Activated naive CD8-positive, alpha-beta T cell treated with anti-CD3 and anti-CD28 coated beads for 36 hours (primary cell): ENCODE measurements around the gene TOM1L1. TPM values are rescaled to one million over a fixed set of nuclear protein-coding genes. Genes with fewer than 3 reads are reported as not detected.

Experiments used
- DNase-seq: peaks from one replicate; pipeline ENCODE4 v3.0.0; 2021
- H3K27ac Mint-ChIP-seq: one replicate; pipeline ENCODE4 v1.8.0; 2022; ENCODE audit warnings: mild to moderate bottlenecking, moderate library complexity, mixed read lengths
- H3K27me3 Mint-ChIP-seq: one replicate; pipeline ENCODE4 v1.8.0; 2022; ENCODE audit warnings: mild to moderate bottlenecking, mixed read lengths
- H3K36me3 Mint-ChIP-seq: one replicate; pipeline ENCODE4 v1.8.0; 2021; ENCODE audit warnings: mild to moderate bottlenecking, mixed read lengths
- H3K4me1 Mint-ChIP-seq: one replicate; pipeline ENCODE4 v1.8.0; 2021; ENCODE audit warnings: mixed read lengths
- H3K4me3 Mint-ChIP-seq: one replicate; pipeline ENCODE4 v1.8.0; 2022; ENCODE audit warnings: mild to moderate bottlenecking, moderate library complexity, mixed read lengths
- H3K9me3 Mint-ChIP-seq: one replicate; pipeline ENCODE4 v1.8.0; 2022; ENCODE audit warnings: mixed read lengths
- total RNA-seq, 2 experiments: library from RNA; stranded (reverse); gene quantifications; one replicate each; pipeline ENCODE4 v1.2.3, GENCODE V29; 2021

TOM1L1 gene
- total RNA-seq, 2 experiments from 2014 or later: 0.74 to 1.0 TPM

DNA sequence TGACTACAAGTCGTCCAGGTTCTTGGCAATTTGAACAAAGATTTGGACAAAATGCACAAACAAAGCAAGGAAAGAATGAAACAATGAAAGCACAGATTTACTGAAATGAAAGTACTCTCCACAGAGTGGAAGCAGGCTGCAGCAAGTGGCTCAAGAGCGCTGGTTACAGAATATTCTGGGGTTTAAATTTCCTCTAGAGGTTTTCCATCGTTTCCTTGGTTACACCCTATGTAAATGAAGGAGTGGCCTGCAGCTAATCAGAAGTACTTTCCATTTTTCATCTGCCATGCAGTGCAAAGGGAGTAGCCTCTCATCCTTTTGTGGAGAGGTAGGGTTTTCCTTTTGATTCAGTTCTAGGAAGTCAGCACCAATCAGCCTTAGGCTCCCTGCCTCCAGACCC lies 79.7 kb downstream of the TOM1L1 start:
- H3K9me3 Mint-ChIP-seq: no peaks in the 10 kb centered on the region
- peaks cover 10% of the 10 kb centered on the region for H3K36me3 Mint-ChIP-seq
- H3K27ac Mint-ChIP-seq: no peak overlapping the region
- no peaks in the 10 kb centered on the region for H3K27me3 Mint-ChIP-seq
- no peak overlapping the region for H3K4me3 Mint-ChIP-seq
- no peak for DNase-seq
- peaks cover 16% of the 10 kb centered on the region for H3K4me1 Mint-ChIP-seq

DNA sequence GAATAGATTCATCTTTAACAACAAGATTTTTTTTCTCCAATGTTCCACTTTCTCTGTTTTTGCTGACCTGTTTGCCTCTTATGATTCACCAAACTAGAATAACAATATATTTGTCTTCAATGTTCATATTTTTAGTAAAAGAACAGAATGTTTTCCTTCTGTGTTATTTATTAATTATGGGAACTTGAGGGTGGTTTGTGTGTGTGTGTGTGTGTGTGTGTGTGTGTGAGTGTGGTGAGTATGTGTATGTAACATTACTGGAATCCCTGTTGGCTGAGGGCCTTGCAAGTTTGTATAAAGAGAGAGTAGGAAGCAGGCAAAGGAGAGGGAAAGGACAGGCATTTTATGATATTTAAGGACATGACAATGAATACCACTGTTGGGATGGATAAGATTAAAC lies 81.7 kb downstream of the TOM1L1 start:
- no peak overlapping the region for H3K27ac Mint-ChIP-seq
- DNase-seq: no peak
- H3K27me3 Mint-ChIP-seq: no peaks in the 10 kb centered on the region
- no peak overlapping the region for H3K4me3 Mint-ChIP-seq
- H3K9me3 Mint-ChIP-seq: no peaks in the 10 kb centered on the region
- H3K36me3 Mint-ChIP-seq: peaks cover 10% of the 10 kb centered on the region
- H3K4me1 Mint-ChIP-seq: peaks cover 9% of the 10 kb centered on the region

DNA sequence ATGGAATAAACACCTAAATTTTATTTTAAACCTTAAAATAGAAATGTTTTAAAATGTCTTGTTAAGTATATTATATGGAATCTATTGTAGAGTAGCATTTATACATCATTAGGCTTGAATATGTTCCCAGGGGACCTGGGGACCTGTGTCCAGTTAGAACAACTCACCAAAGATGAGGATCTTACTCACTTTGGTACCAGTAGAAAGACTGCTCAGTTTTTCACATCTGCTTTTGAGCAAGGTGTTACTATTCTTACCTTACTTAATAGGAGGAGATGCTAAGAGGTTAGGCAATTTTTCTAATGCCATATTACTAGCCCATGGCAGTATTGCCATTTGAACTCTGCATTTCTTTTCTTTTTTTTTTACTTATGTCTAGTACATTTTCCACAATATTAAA lies 82.6 kb downstream of the TOM1L1 start:
- DNase-seq: no peak
- H3K27me3 Mint-ChIP-seq: no peaks in the 10 kb centered on the region
- H3K4me3 Mint-ChIP-seq: no peak overlapping the region
- peaks cover 9% of the 10 kb centered on the region for H3K4me1 Mint-ChIP-seq
- no peak overlapping the region for H3K27ac Mint-ChIP-seq
- H3K9me3 Mint-ChIP-seq: no peaks in the 10 kb centered on the region
- H3K36me3 Mint-ChIP-seq: peaks cover 10% of the 10 kb centered on the region

DNA sequence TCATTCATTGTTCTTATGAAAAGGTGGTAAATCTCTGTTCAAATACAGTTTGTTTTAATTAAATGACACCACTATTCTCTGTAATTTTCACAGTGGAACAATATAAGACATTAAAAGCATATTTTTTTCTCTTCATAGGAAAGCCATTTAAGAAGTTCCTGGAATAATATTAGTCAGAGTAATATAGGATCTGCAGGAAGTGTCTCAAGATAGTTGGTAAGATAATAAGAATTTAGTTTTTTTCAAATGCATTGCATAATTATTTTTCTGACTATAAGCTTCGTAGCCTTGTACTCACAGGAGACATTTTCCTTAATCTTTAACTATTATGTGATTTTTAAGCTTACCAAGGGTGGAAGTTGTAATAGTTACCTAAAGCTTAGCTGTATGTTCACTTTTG lies 84.8 kb downstream of the TOM1L1 start:
- Mint-ChIP-seq H3K27ac (no peak overlapping the region), H3K4me1 (peaks cover 7% of the 10 kb centered on the region), H3K4me3 (no peak overlapping the region), H3K9me3 (no peaks in the 10 kb centered on the region), H3K27me3 (no peaks in the 10 kb centered on the region), H3K36me3 (peaks cover 2% of the 10 kb centered on the region)
- DNase-seq: no peak

DNA sequence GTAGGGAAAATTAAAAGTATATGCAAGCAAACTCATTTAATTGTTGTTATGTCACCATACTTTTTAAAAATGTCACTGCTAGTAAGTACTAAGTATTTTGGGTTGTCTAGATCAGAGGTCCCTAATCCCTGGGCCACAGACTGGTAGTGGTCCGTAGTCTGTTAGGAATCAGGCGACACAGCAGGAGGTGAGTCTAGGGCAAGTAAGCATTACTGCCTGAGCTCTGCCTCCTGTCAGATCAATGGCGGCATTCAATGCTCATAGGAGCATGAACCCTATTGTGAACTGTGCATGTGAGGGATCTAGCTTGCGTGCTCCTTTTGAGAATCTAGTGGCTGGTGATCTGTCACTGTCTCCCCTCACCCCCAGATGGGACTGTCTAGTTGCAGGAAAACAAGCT lies 89.5 kb downstream of the TOM1L1 start:
- Mint-ChIP-seq H3K36me3 (no peaks in the 10 kb centered on the region), H3K27me3 (no peaks in the 10 kb centered on the region), H3K4me3 (no peak overlapping the region)

DNA sequence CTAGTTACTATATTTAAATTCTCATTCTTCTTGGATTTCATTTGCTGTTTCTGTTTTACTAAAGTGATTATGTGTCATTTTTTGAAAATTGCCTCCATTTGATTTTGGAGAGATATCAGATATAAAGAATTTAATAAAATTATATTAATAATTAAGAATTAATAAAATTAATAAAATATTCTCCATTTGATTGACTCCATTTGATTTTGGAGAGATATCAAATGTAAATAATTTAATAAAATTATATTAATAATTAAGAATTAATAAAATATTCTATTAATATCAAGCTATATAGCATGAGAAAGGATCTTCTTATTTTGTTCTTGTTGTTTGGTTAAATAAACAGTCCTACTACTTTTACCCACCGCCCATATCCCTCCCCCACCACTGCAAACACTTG lies 90.9 kb downstream of the TOM1L1 start:
- H3K4me1 Mint-ChIP-seq: no peaks in the 10 kb centered on the region
- no peak overlapping the region for H3K4me3 Mint-ChIP-seq
- H3K27ac Mint-ChIP-seq: no peak overlapping the region
- no peaks in the 10 kb centered on the region for H3K9me3 Mint-ChIP-seq
- no peaks in the 10 kb centered on the region for H3K36me3 Mint-ChIP-seq
- no peak for DNase-seq
- H3K27me3 Mint-ChIP-seq: no peaks in the 10 kb centered on the region

More for the DNA sequence above, 89.5 kb downstream of the TOM1L1 start:
- DNase-seq: no peak
- Mint-ChIP-seq H3K27ac (no peak overlapping the region), H3K4me1 (peaks cover under 1% of the 10 kb centered on the region), H3K9me3 (no peaks in the 10 kb centered on the region)

DNA sequence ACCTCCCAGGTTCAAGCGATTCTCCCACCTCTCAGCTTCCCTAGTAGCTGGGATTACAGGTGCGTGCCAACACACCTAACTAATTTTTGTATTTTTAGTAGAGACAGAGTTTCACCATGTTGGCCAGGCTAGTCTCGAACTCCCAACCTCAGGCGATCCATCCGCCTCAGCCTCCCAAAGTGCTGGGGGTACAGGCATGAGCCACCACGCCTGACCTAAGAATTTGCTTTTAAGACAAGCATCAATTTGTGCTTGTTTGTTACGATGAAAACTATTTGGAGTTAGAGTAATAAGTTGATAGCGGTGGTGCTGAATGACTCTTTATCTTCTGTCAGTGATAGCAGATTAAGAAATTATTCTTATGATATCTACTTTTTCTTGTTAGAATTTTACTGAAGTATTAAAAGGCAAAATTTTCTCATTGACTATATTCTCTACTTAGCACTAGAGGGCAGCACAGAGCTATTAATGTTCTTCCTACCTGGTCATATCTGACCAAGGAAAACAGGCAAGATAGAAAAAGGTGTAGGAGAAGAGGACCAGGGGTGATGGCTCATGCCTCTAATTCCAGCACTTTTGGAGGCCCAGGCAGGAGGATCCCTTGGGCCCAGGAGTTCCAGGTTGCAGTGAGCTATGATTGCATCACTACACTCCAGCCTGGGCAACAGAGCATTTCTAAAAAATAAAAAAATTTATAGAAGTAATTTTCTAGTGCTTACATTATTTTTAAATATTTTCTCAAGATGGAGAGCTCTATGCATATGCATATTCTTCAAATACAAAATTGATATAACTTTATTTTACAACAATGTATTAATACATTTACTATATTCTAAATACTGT lies 92.4 kb downstream of the TOM1L1 start:
- Mint-ChIP-seq H3K4me3 (no peak overlapping the region), H3K9me3 (no peaks in the 10 kb centered on the region), H3K27ac (no peak overlapping the region), H3K27me3 (no peaks in the 10 kb centered on the region), H3K36me3 (no peaks in the 10 kb centered on the region), H3K4me1 (no peaks in the 10 kb centered on the region)
- no peak for DNase-seq

DNA sequence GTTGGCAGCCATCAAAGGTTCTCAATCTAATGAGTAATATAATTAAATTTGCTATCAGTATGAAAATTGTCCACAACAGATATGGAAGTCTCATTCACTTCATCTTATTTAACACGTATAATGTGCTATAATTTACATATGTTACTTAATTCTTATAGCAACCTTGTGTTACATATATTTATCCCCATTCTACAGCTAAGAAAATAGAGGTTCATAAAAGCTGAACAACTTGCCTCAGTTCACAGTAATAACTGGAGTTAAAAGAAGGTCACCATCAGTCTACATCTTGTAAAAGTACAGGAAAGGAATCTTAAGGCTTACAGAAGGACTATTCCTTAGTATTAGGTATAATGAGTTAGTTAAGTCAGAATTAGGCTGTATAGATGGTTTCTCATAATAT lies 95.8 kb downstream of the TOM1L1 start:
- H3K27me3 Mint-ChIP-seq: no peaks in the 10 kb centered on the region
- peaks cover 3% of the 10 kb centered on the region for H3K36me3 Mint-ChIP-seq
- no peak for DNase-seq
- no peak overlapping the region for H3K4me3 Mint-ChIP-seq
- H3K27ac Mint-ChIP-seq: no peak overlapping the region
- H3K9me3 Mint-ChIP-seq: no peaks in the 10 kb centered on the region
- no peaks in the 10 kb centered on the region for H3K4me1 Mint-ChIP-seq

DNA sequence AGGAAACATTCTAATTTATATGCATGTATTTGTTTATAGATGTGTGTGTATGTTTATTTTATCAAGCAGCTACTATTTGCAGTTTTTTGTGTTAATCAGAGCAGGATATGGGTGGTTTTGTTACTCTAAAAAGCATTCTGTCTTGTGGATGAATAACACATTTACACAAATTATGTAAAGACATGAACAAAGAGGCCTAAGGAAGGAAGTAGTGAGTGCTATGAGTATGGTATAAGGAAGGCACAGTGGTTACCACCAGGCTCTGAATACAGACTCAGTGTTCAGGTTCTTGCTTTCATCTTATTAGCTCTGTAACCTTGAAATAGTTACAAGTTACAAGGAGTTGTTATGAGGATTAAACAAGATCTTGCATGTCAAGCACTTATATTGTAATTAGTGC lies 101.8 kb downstream of the TOM1L1 start:
- Mint-ChIP-seq H3K27ac (no peak overlapping the region), H3K27me3 (no peaks in the 10 kb centered on the region), H3K4me3 (no peak overlapping the region), H3K9me3 (no peaks in the 10 kb centered on the region), H3K36me3 (peaks cover 3% of the 10 kb centered on the region), H3K4me1 (no peaks in the 10 kb centered on the region)
- DNase-seq: no peak

DNA sequence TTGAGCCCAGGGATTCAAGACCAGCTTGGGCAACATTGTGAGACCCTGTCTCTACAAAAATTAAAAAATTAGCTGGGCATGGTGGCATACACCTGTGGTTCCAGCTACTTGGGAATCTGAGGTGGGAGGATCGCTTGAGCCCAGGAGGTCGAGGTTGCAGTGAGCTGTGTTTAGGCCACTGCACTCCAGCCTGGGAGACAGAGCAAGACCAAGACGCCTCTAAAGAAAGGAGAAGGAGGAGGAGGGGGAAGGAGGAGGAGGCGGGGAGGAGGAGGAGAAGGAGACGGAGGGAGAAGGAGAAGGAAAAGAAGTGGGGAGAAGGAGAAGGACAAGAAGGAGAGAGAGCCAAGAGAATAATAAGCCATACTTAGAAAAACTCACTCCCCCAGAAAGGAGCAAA lies 103.8 kb downstream of the TOM1L1 start:
- no peaks in the 10 kb centered on the region for H3K27me3 Mint-ChIP-seq
- H3K36me3 Mint-ChIP-seq: peaks cover 3% of the 10 kb centered on the region
- H3K4me3 Mint-ChIP-seq: no peak overlapping the region
- DNase-seq: no peak
- H3K27ac Mint-ChIP-seq: no peak overlapping the region
- H3K4me1 Mint-ChIP-seq: no peaks in the 10 kb centered on the region
- H3K9me3 Mint-ChIP-seq: no peaks in the 10 kb centered on the region

DNA sequence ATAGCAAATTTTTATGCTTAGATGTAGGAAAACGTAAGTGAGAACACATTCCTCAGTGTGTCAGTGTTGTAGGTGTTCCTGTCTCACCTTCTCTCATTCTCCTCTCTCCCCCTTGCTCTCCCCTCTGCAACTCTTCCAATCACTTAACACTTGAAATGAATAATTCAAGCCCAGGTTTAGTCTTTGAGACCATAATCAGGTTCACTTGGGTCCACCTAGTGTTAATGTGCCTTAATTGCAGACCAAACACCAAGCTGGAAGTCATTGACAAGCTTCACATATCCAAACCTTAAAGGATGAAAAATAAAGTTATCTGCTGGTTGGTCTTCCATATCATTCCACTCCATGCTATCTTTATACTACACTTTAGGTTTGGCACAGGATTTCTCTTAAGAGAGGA lies 104.9 kb downstream of the TOM1L1 start:
- no peak for DNase-seq
- Mint-ChIP-seq H3K27ac (no peak overlapping the region), H3K9me3 (no peaks in the 10 kb centered on the region), H3K4me1 (no peaks in the 10 kb centered on the region), H3K4me3 (no peak overlapping the region), H3K27me3 (no peaks in the 10 kb centered on the region), H3K36me3 (peaks cover 3% of the 10 kb centered on the region)

Other genes starting within 250 kb of the TOM1L1 start
- gene COX11, start 67.8 kb downstream of the TOM1L1 start, total RNA-seq: 10 to 100 TPM; 50.4 to 59.4 TPM
- 1 to 10 TPM; 6.0 to 7.6 TPM for gene STXBP4, start 67.9 kb downstream of the TOM1L1 start, total RNA-seq